Stimulated activated CD4-positive, alpha-beta T cell treated with anti-CD3 and anti-CD28 coated beads, Interleukin-12 subunit alpha, Interleukin-12 subunit beta, amount 100 ng/mL, for 48 hours (primary cell): ENCODE results near the gene MRTO4.
"Not testable (repeated sequence)": the region's sequence is repeated elsewhere in the genome, so short reads cannot be mapped to it uniquely, and the experiment has no call there.

Experiments
- DNase-seq, 3 donors: peaks; one replicate each; pipeline ENCODE4 v3.0.0-alpha.2; 2020; ENCODE audit warnings: low read depth in 2 of 3, low spot score in 1 of 3

The MRTO4 gene

GRCh38 chr1:19222979-19223824, 28.4 kb upstream of the MRTO4 start:
- DNase-seq: no peak

DNA sequence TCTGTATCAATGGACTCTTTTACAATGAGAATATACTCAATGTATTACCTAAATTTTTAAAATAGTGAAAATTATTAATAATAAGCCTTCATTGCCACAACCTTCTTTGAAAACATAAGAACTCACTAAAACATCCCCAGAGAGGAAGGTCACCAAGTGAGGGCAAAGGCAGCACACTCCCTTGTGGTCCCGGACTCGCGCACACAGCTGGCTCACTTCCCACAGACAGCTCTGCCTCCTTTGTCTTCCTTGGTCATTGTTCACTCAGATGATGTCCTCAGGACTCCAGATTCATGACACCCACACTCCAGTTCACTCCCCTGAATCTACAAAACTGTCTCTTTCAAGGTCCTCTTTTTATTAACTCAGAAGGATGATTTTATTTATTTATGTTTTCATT, 22.4 kb upstream of the MRTO4 start:
- DNase-seq: no peak

DNA sequence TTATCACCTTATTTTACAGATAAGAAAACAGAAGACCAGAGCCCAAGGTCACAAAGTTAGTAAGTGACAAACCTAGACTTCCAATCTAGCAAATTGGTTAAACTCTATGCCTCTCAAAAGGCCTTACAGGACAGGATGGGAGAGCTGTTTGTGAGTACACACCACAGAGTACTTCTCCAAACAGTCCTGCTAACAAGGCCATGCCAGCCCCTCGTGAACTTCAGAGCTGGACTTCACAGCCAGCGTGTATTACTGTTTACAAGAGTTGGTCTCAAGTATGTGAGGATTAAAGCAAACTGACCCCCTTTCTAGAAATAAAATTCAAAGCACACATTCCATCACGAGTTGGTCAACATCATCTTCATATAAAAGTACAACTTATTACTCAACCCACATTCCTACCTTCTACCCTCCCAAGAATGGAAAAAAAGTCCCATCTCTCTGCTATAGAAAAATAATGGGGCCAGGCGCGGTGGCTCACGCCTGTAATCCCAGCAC, 21.7 kb upstream of the MRTO4 start:
- DNase-seq: no peak

GRCh38 chr1:19231736-19232523, 19.7 kb upstream of the MRTO4 start:
- not testable (repeated sequence) for DNase-seq

GRCh38 chr1:19232524-19232846, 19.1 kb upstream of the MRTO4 start:
- no peak for DNase-seq

GRCh38 chr1:19234224-19234623, 17.4 kb upstream of the MRTO4 start:
- DNase-seq: no peak

DNA sequence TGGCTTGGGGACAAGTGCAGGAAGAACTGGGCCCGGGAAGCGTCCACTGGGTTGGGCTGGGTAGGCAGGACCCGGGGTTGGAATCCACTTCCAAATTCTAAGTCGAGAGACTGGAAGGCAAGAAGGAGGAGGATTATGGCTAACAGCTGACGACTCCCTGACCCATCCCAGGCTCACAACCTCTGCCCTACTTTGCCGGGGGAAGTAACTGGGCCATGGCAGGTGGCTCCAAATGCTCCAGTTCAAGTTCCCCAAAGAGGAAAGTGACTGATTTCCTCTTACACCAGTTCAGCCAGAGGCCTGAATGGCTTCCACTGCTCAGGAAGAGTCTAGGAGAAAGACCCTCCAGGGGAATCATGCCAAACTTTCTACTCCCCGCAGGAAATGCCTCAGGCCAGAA, 11.7 kb upstream of the MRTO4 start:
- no peak for DNase-seq

GRCh38 chr1:19240673-19241538, 10.7 kb upstream of the MRTO4 start:
- DNase-seq: peak; percentile 41 to 69 (median 58)

- DNase-seq: peak in 1 of 3 donors; percentile 18
Measured at GRCh38 chr1:19250629-19251304, 838 bp upstream of the MRTO4 start.

- DNase-seq: no peak
Measured at GRCh38 chr1:19254416-19254815, 2.8 kb downstream of the MRTO4 start.

DNA sequence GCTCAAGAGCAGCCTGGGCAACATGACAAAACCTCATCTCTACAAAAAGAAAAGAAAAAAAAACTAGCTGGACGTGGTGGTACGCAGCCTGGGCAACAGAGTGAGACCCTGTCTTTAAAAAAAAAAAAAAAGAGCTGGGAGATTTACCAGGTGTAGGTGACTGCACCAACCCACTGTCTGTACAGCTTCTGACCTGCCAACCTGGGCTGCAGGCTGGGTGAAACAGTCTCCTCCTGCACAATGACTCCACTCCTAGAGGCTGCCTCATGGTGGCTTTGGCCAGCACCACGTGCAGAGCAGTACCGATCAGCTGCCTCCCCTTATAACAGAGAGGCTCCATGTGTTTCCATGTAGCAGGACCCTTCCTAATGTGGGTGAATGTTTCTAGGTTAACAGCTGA, 3.7 kb downstream of the MRTO4 start:
- DNase-seq: no peak

DNA sequence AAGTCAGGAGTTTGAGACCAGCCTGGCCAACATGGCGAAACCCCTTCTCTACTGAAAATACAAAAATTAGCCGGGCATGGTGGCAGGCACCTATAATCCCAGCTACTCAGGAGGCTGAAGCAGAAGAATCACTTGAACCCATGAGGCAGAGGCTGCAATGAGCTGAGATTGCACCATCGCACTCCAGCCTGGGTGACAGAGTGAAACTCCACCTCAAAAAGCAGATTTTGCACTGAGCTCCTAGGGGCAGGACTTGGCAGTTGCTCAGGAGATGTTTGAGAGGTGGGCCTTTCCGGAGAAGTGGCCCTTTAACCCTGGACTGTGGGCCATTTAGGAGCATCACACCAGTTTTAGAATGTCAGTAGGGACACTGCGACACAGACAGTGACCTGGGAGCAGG, 4.7 kb downstream of the MRTO4 start:
- not testable (repeated sequence) for DNase-seq

DNA sequence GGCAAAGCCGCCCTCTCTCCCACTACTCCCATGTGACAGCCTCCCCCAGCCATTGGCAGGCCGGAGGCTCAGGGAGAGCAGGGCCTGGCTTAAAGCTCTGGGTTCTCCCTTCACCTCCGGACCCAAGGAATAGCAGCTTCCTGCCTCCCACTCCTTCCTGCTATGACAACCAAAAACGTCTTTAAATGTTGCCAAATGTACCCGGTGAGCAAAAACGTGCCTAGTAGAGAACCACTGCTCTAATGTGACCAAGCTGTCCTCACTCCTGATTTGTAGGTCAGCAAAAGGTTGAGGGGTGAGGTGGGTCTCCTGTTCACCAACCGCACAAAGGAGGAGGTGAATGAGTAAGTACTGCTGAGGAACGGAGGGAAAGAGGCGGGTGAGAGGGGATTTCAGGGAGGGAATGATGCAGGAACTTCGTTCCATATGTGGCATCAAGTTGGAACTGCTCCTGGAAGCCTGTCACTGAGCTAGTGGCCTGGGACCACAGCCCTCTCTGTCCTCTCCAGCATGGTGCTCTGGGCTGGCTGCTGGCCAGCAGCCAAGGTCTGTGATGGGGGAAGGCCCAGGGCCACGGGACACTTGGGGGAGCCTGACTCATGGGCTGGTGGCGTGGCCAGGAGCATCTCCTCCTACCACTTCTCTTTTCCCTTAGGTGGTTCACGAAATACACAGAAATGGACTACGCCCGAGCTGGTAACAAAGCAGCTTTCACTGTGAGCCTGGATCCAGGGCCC, 5.7 kb downstream of the MRTO4 start:
- peak in 1 of 3 donors; percentile 36 for DNase-seq

- DNase-seq: no peak
Measured at GRCh38 chr1:19258353-19258752, 6.7 kb downstream of the MRTO4 start.

DNA sequence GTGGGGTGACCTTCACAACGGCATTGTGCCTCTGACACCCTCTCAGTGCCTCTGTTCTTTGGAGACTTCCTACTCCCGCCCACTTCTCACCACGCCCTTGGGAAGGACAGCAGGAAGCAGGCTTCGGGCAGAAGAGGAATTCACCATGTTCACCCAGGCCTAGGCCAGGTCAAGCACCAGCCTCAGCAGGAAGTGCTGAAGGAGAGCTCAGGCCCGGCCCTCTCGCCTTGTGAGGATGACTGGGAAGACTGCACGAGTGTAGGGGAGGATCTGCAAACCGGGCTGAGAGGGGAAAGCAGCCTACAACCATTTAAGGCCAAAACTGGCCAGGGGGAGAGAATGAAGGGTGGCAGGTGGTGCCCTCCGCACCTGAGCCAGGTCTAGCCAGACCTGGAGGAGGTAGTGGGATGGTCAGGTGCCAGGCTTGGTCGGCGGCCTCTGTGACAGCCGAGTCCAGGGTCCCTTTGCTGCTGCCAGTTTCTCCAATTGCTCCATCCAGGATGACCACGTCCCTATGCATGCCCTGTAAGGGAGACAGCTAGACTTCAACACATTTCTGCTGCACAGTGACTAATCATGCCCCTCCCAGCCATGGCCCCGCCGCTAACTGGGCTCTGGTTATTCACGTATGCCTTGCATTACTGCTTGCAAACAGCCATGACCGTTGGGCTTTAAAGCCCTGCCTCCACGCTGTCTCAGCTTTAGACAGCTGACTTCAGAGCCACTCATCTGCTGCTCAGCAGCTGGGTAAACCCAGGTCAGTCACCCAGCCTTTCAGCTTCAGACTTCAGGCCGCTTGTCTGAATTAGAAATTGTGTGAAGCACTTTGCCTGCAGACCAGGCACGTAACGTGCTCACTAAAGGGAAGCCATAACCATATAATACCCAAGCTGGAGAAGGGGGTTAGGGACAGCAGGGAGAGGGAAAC, 8.9 kb downstream of the MRTO4 start:
- DNase-seq: no peak

GRCh38 chr1:19262047-19262446, 10.4 kb downstream of the MRTO4 start:
- DNase-seq: no peak

DNA sequence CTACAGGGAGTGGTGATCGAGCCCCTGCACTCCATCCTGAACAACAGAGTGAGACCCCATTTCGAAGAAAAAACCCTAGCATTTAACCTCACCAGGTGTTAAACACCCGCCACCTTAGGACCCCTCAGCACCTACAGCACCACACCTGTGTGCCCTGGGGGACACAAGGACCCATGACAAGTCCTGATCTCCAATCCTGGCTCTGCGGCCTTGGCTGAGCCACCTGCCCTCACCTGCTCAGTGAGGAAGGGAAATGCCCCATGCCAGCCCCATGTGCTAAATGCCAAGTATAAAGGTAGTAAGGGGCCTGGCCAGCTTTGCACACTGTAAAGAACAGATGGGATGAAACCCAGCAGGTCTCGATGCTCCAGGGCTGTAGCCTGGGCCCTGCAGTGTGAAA, 11.1 kb downstream of the MRTO4 start:
- no peak for DNase-seq

GRCh38 chr1:19268445-19268844, 16.8 kb downstream of the MRTO4 start:
- DNase-seq: no peak
